GM12878 (cell line): ENCODE data around the gene NXN. TPM values are rescaled to one million over a fixed set of nuclear protein-coding genes. Genes with fewer than 3 reads are reported as not detected.

Source experiments
- ATAC-seq: fragments of 200-7000 bp; cut with Tn5 transposase; 3 replicates; pipeline ENCODE4 v1.9.1; 2020; ENCODE audit warnings: mild to moderate bottlenecking, moderate library complexity
- BruUV-seq: library from RNA; stranded (reverse); fragments of 400-500 nt; replicated peaks from 2 replicates; lab custom pipeline; 2021; lab: Mats Ljungman, UMichigan
- CTCF ChIA-PET: fragments of 300-600 bp; sonication (Branson Sonifier 250); formaldehyde crosslinking; extraction: SDS; loops from one replicate; lab custom pipeline; 2021; ENCODE audit warnings: inconsistent platforms; lab: Yijun Ruan, JAX
- POLR2A ChIA-PET: fragments of 350-600 bp; formaldehyde crosslinking; extraction: SDS; loops from one replicate; lab custom pipeline; 2021; ENCODE audit warnings: inconsistent platforms; lab: Charles Lee
- RAD21 ChIA-PET: fragments of 300-600 bp; sonication (Branson Sonifier 250); formaldehyde crosslinking; loops from one replicate; lab custom pipeline; 2023; ENCODE audit warnings: antibody characterized with exemption; ENCODE audit not compliant: unreplicated experiment; lab: Charles Lee
- SMC1A ChIA-PET: fragments of 300-600 bp; sonication (Branson Sonifier 250); formaldehyde crosslinking; loops from one replicate; lab custom pipeline; 2023; ENCODE audit not compliant: unreplicated experiment, uncharacterized antibody; lab: Charles Lee
- DNase-seq: peaks from one replicate; pipeline ENCODE4 v3.0.0-alpha.2; 2011; ENCODE audit warnings: low read depth, low spot score
- FAIRE-seq: peaks from 3 replicates; lab custom pipeline; 2011; peaks lifted over from hg19 to GRCh38; lab: Jason Lieb, UNC
- H2AFZ ChIP-seq: 2 replicates; pipeline ENCODE4 v1.6.0; 2011; ENCODE audit warnings: low read depth, low read length, control low read depth; ENCODE audit not compliant: control insufficient read depth
- H3K27ac ChIP-seq: 2 replicates; pipeline ENCODE4 v1.5.1; 2011; ENCODE audit warnings: control low read depth; ENCODE audit not compliant: control insufficient read depth, insufficient read depth
- H3K27me3 ChIP-seq, 2 experiments: replicated peaks in 1 of 2; 2 replicates each; pipeline versions ENCODE4 v1.6.0 to v1.6.1; 2011; ENCODE audit warnings: low read length in 1 of 2; ENCODE audit not compliant: control insufficient read depth in 2 of 2, insufficient read depth in 2 of 2
- H3K36me3 ChIP-seq, 2 experiments: 2 replicates each; pipeline ENCODE4 v1.5.1; 2011; ENCODE audit warnings: low read length in 1 of 2; ENCODE audit not compliant: control insufficient read depth in 2 of 2, insufficient read depth in 2 of 2
- H3K4me1 ChIP-seq: 2 replicates; pipeline ENCODE4 v1.6.1; 2011; ENCODE audit warnings: mild to moderate bottlenecking, low read length, moderate library complexity, mixed read lengths; ENCODE audit not compliant: control insufficient read depth, insufficient read depth
- H3K4me2 ChIP-seq: 2 replicates; pipeline ENCODE4 v1.6.0; 2011; ENCODE audit warnings: control low read depth; ENCODE audit not compliant: control insufficient read depth, insufficient read depth
- H3K4me3 ChIP-seq: fragments of 200-600 bp; sonication (generic); 2 replicates; pipeline ENCODE4 v1.5.1; 2016
- H3K79me2 ChIP-seq: 2 replicates; pipeline ENCODE4 v1.6.0; 2011; ENCODE audit warnings: low read length; ENCODE audit not compliant: control insufficient read depth, insufficient read depth
- H3K9ac ChIP-seq: 2 replicates; pipeline ENCODE4 v1.8.0; 2011; ENCODE audit warnings: low read length, control low read depth, mixed read lengths; ENCODE audit not compliant: control insufficient read depth, insufficient read depth
- H3K9me3 ChIP-seq: replicated peaks from 3 replicates; pipeline ENCODE4 v1.5.1; 2011; ENCODE audit warnings: mild to moderate bottlenecking, low read length; ENCODE audit not compliant: control insufficient read depth, insufficient read depth
- H4K20me1 ChIP-seq: 2 replicates; pipeline ENCODE4 v1.6.0; 2011; ENCODE audit not compliant: control insufficient read depth, insufficient read depth
- BMI1 ChIP-seq: fragments of 450-650 bp; IDR thresholded peaks from 2 replicates; pipeline ENCODE4 v1.6.1; 2016; ENCODE audit warnings: mild to moderate bottlenecking, moderate library complexity, borderline replicate concordance
- CBFB ChIP-seq: IDR thresholded peaks from 2 replicates; pipeline ENCODE4 v1.6.1; 2016; ENCODE audit warnings: antibody characterized with exemption, low read depth
- CREB1 ChIP-seq: IDR thresholded peaks from 2 replicates; pipeline ENCODE4 v1.6.1; 2012; ENCODE audit warnings: low read depth, mild to moderate bottlenecking, inconsistent platforms
- HSF1 ChIP-seq: fragments of 150-350 bp; IDR thresholded peaks from 2 replicates; pipeline ENCODE4 v1.6.1; 2014; ENCODE audit warnings: mild to moderate bottlenecking, low read depth, low read length
- KDM1A ChIP-seq: fragments of 200-600 bp; sonication (generic); IDR thresholded peaks from 2 replicates; pipeline ENCODE4 v1.6.1; 2016; ENCODE audit warnings: borderline replicate concordance
- MXI1 ChIP-seq: fragments of 150-350 bp; IDR thresholded peaks from 2 replicates; pipeline ENCODE4 v1.6.1; 2011; ENCODE audit warnings: low read depth, mild to moderate bottlenecking, inconsistent platforms, low read length, improper control_type of control experiment
- PAX8 ChIP-seq: fragments of 450-650 bp; IDR thresholded peaks from 2 replicates; pipeline ENCODE4 v1.6.1; 2017; ENCODE audit warnings: mild to moderate bottlenecking, moderate library complexity
- POLR2AphosphoS2 ChIP-seq: IDR thresholded peaks from 2 replicates; pipeline ENCODE4 v1.6.1; 2011; ENCODE audit warnings: low read depth, mild to moderate bottlenecking, low read length, improper control_type of control experiment, moderate library complexity
- REST ChIP-seq: IDR thresholded peaks from 2 replicates; pipeline ENCODE4 v1.6.1; 2012; ENCODE audit warnings: mild to moderate bottlenecking, low read depth, low read length
- SIN3A ChIP-seq: IDR thresholded peaks from 2 replicates; pipeline ENCODE4 v1.6.1; 2012; ENCODE audit warnings: low read depth, low read length, improper control_type of control experiment
- USF2 ChIP-seq: IDR thresholded peaks from 2 replicates; pipeline ENCODE4 v1.6.1; 2011; ENCODE audit warnings: low read depth, low read length, improper control_type of control experiment, borderline replicate concordance
- WGBS: methylation state at CpG from one replicate; pipeline ENCODE4 v1.1.6; 2016; ENCODE audit warnings: low lambda C conversion rate; ENCODE audit not compliant: insufficient replicate concordance, insufficient coverage; ENCODE audit errors: missing lambda C conversion rate; 5-methylcytosine and 5-hydroxymethylcytosine counted together
- in situ Hi-C: fragments of 300-500 bp; cut with MboI; formaldehyde crosslinking; loops from 9 replicates; pipeline ENCODE4 v1.14.3; 2018; ENCODE audit warnings: mixed read lengths
- intact Hi-C: fragments of 100-400 bp; cut with micrococcal nuclease; formaldehyde crosslinking; loops from one replicate; pipeline ENCODE4 v1.14.2; 2022; ENCODE audit not compliant: unreplicated experiment
- polyA plus RNA-seq, 11 experiments: library from polyadenylated mRNA; depleted of rRNA in 4 of 11; unstranded in 6 of 11; stranded (reverse) in 5 of 11; fragments of >200 nt; fragmentation: Nextera tagmentation in 4 of 11; fragmentation: Illumina TruSeq in 1 of 11; extraction: Ambion mirVana in 4 of 11; extraction: Trizol in 1 of 11; gene quantifications; 1 replicate in 1 of 11; 2 replicates in 10 of 11; pipeline versions ENCODE4 v1.2.1 to v1.2.3, GENCODE V29; 2011 to 2016; ENCODE audit warnings: inconsistent platforms in 2 of 11, missing spikeins in 2 of 11, low read depth in 1 of 11
- total RNA-seq, 4 experiments: library from RNA; depleted of rRNA in 3 of 4; stranded (reverse); fragments of >200 nt in 3 of 4; fragmentation: Illumina TruSeq in 1 of 4; extraction: Trizol in 1 of 4; gene quantifications; 2 replicates each; pipeline versions ENCODE4 v1.2.1 to v1.2.3, GENCODE V29; 2013 to 2021

Gene NXN
- total and polyA plus RNA-seq, 10 of the 15 experiments (the other 5 are each of a cell fraction or from before 2014, with no cell fraction given): 0.04 to 1.2 (median 0.30) TPM

- no peak for ATAC-seq
- POLR2A ChIA-PET: no interaction called here
- no peaks in the 10 kb centered on the region for H3K36me3 ChIP-seq
- BruUV-seq: no TSS peak
- FAIRE-seq: no peak
- no peak overlapping the region for H3K9ac ChIP-seq
- SMC1A ChIA-PET: no interaction called here
- TF ChIP-seq BMI1: no peak
- TF ChIP-seq PAX8: no peak
- H4K20me1 ChIP-seq: no peaks in the 10 kb centered on the region
- no peak overlapping the region for H2AFZ ChIP-seq
- no peaks in the 10 kb centered on the region for H3K27me3 ChIP-seq
- WGBS: 48% methylated on average over 14 of the region's 14 CpGs
- CTCF ChIA-PET: interaction anchor here (1.0 kb wide), 1 partner anchor 114 kb away, joined by 3 read pairs; the partner anchor contains the start of gene TIMM22
- intact Hi-C loops: no loop called here
- H3K4me2 ChIP-seq: no peak overlapping the region
- no peak for DNase-seq
- RAD21 ChIA-PET: no interaction called here
- no peak overlapping the region for H3K27ac ChIP-seq
- no peaks in the 10 kb centered on the region for H3K4me1 ChIP-seq
- no peaks in the 10 kb centered on the region for H3K9me3 ChIP-seq
- in situ Hi-C loops: no loop called here
- no peaks in the 10 kb centered on the region for H3K79me2 ChIP-seq
- H3K4me3 ChIP-seq: no peak overlapping the region
Observed at GRCh38 chr17:882827-883585, 96.6 kb downstream of the NXN start.

- SMC1A ChIA-PET: no interaction called here
- Histone ChIP-seq H3K4me3 (no peak overlapping the region), H3K4me1 (no peaks in the 10 kb centered on the region), H3K9me3 (no peaks in the 10 kb centered on the region), H3K27me3 (no peaks in the 10 kb centered on the region), H3K4me2 (no peak overlapping the region), H3K36me3 (no peaks in the 10 kb centered on the region), H4K20me1 (no peaks in the 10 kb centered on the region), H3K9ac (no peak overlapping the region), H3K27ac (no peak overlapping the region), H2AFZ (no peak overlapping the region), H3K79me2 (no peaks in the 10 kb centered on the region)
- DNase-seq: no peak
- POLR2A ChIA-PET: no interaction called here
- in situ Hi-C loops (no loop called here), intact Hi-C loops (no loop called here)
- WGBS: 65% methylated on average over 6 of the region's 6 CpGs
- BruUV-seq: no TSS peak
- no peak for FAIRE-seq
- ATAC-seq: no peak
- RAD21 ChIA-PET: interaction anchor here (1.1 kb wide), 1 partner anchor 99 kb away, joined by 3 read pairs; no protein-coding TSS in a partner anchor
- CTCF ChIA-PET: interaction anchor here (0.7 kb wide), 1 partner anchor 99 kb away, joined by 3 read pairs; no protein-coding TSS in a partner anchor
- TF ChIP-seq MXI1 (no peak), CBFB (no peak), USF2 (no peak), REST (no peak), POLR2AphosphoS2 (no peak), CREB1 (no peak), KDM1A (no peak), HSF1 (no peak), SIN3A (no peak)
Observed at GRCh38 chr17:881778-882177, 97.8 kb downstream of the NXN start.
